Subcutaneous adipose tissue (tissue), 4 donors: ENCODE measurements around the gene MAP4K5. TPM values are rescaled to one million over a fixed set of nuclear protein-coding genes. Genes with fewer than 3 reads are reported as not detected.

Source experiments
- total RNA-seq, 4 donors: library from RNA; depleted of rRNA; stranded (reverse); fragments of >200 nt; gene quantifications; one replicate each; pipeline ENCODE4 v1.1.0, GENCODE V29; 2016
- TF ChIP-seq, protein P1 (sequence below): fragments of 450-650 bp; IDR thresholded peaks from one replicate; pipeline ENCODE4 v1.5.1; 2016; ENCODE audit warnings: low read depth, mild to moderate bottlenecking, control low read depth, antibody characterized with exemption, moderate library complexity

MAP4K5 gene
- total RNA-seq, 4 donors from 2014 or later: 78.3 to 139 (median 120) TPM

- TF ChIP-seq, protein P1, sequence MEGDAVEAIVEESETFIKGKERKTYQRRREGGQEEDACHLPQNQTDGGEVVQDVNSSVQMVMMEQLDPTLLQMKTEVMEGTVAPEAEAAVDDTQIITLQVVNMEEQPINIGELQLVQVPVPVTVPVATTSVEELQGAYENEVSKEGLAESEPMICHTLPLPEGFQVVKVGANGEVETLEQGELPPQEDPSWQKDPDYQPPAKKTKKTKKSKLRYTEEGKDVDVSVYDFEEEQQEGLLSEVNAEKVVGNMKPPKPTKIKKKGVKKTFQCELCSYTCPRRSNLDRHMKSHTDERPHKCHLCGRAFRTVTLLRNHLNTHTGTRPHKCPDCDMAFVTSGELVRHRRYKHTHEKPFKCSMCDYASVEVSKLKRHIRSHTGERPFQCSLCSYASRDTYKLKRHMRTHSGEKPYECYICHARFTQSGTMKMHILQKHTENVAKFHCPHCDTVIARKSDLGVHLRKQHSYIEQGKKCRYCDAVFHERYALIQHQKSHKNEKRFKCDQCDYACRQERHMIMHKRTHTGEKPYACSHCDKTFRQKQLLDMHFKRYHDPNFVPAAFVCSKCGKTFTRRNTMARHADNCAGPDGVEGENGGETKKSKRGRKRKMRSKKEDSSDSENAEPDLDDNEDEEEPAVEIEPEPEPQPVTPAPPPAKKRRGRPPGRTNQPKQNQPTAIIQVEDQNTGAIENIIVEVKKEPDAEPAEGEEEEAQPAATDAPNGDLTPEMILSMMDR: no peak
Observed at GRCh38 chr14:50497351-50497750, 35.0 kb downstream of the MAP4K5 start.

DNA sequence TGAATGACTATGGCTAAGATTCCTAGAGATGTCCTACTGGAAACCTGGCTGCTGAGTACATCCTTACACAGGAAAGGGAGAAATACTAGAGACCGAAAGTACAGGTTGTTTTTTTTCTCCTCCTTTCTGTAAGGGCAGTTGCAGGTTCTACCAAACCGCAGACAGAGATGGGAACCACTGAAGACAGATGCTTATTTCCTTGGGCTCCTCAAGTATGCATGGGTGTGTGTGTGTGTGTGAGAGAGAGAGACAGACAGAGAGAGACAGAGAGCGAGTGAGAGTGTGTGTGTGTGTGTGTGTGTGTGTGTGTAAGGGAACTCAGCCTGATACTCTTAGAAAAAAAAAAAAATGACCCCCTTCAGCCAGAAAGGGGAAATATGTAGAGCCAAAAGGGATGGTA lies 42.5 kb downstream of the MAP4K5 start:
- TF ChIP-seq, protein P1: no peak

- TF ChIP-seq, protein P1: no peak
Observed at GRCh38 chr14:50488521-50488920, 43.8 kb downstream of the MAP4K5 start.

DNA sequence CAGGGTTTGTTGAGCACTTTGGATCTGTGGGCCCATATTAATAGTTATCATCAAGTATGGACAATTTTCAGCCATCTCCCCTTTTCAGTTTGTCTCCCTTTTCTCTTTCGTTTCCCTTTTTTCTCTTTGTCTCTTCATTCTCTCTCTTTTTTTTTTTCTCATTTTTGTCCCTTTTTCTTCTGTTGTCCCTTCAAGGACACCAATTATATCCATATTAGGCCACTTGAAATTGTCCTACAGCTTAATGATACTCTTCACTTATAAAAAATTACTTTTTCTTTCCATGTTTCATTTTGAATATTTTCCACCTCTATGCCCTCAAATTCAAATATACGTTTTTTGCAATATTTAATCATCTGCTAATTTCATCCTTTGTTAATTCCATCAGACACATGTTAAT lies 53.3 kb downstream of the MAP4K5 start:
- TF ChIP-seq, protein P1: no peak

DNA sequence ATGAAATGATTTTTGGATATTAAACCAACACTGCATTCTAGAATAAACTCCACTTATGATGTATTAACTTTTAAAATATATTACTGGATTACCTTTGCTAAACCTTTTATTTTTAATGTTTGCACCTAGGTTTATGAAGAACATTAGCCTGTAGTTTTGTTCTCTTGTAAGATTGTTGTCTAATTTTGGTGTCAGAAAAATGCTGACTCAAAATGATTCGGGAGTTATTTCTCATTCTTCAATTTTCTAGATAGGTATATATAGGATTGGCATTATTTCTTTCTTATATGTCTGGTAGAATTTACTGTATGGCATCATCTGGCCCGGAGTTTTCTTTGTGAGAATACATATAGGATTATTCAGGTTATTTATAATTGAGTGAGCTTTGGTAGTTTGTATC lies 54.6 kb downstream of the MAP4K5 start:
- TF ChIP-seq, protein P1: no peak

DNA sequence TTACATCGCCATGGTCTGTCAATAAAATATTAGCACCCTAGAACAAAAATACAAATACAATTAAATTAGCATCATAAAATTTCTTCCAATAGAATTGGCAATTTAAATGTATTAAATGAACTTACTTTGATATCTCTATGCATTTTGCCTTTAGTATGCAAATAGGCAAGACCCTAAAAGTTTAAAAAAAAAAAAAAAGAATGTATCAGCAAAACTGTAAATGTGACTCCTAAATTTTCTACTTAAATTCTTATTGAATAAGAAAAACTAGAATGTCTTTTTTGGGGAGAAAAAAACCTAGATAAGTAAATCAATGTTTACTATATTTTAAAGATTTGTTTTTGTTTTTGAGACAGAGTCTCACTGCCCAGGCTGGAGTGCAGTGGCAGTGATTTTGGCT lies 56.2 kb downstream of the MAP4K5 start:
- TF ChIP-seq, protein P1: no peak

DNA sequence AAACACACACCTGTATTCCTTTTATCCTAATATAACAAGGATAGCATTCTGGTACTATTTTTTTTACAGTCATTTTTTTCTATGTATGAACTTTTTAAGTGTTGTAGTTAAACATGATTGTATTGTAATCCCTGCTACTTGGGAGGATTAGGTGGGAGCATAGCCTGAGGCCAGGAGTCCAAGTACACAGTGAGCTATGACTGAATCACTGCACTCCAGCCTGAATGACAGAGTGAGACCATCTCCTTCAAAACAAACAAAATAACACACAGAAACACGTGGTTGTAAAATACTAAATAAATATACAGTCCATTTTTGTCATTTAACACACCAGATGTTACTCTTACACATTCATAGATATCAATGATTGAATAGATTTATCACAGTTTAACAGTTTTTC lies 56.9 kb downstream of the MAP4K5 start:
- TF ChIP-seq, protein P1: no peak
